ENCODE data around the gene PAX2. TPM values are rescaled to one million over a fixed set of nuclear protein-coding genes. Genes with fewer than 3 reads are reported as not detected.

Gene PAX2
- total and polyA plus RNA-seq, 4 donors: not detected

DNA sequence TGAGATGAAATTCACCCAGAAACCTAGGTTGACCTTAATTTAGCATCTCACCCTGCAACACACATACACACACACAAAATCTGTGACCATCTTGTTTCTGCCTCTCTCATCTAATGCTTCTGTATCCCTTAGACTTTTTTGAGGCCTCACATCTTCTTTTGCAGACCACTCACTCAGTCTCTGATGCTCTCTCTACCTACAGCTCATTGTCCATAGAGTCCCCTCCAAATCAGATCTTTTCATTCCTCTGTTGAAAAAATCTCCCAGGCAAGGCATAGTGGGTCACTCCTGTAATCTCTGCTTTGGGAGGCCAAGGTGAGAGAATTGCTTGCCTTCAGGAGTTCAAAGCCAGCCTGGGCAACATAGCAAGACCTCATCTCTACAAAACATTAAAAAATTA, 17.6 kb upstream of the PAX2 start:
- Histone ChIP-seq H3K4me1 (ENCODE audit: control insufficient read depth in 4 of 4, insufficient read depth in 4 of 4, low read length in 3 of 4) (peaks cover 11 to 19% (median 17%) of the 10 kb centered on the region in 4 donors), H3K9me3 (ENCODE audit: control insufficient read depth in 4 of 4, low read length in 3 of 4) (no peaks in the 10 kb centered on the region), H3K9ac (ENCODE audit: low read depth in 1 of 2, low read length in 2 of 2) (no peak overlapping the region), H3K27me3 (ENCODE audit: control insufficient read depth in 4 of 4, insufficient read depth in 4 of 4, low read length in 3 of 4) (peaks cover 0 to 32% (median 16%) of the 10 kb centered on the region in 4 donors), H3K4me3 (ENCODE audit: low read depth in 1 of 3, low read length in 3 of 3) (no peak overlapping the region), H3K36me3 (ENCODE audit: control insufficient read depth in 4 of 4, insufficient read depth in 3 of 4, low read depth in 1 of 4, low read length in 3 of 4) (no peaks in the 10 kb centered on the region), H3K27ac (ENCODE audit: low read depth in 1 of 2, low read length in 2 of 2) (no peak overlapping the region)
- TF ChIP-seq, protein P1, sequence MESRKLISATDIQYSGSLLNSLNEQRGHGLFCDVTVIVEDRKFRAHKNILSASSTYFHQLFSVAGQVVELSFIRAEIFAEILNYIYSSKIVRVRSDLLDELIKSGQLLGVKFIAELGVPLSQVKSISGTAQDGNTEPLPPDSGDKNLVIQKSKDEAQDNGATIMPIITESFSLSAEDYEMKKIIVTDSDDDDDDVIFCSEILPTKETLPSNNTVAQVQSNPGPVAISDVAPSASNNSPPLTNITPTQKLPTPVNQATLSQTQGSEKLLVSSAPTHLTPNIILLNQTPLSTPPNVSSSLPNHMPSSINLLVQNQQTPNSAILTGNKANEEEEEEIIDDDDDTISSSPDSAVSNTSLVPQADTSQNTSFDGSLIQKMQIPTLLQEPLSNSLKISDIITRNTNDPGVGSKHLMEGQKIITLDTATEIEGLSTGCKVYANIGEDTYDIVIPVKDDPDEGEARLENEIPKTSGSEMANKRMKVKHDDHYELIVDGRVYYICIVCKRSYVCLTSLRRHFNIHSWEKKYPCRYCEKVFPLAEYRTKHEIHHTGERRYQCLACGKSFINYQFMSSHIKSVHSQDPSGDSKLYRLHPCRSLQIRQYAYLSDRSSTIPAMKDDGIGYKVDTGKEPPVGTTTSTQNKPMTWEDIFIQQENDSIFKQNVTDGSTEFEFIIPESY (IDR thresholded peaks at IDR 0.05): no peak
- TF ChIP-seq, protein P2, sequence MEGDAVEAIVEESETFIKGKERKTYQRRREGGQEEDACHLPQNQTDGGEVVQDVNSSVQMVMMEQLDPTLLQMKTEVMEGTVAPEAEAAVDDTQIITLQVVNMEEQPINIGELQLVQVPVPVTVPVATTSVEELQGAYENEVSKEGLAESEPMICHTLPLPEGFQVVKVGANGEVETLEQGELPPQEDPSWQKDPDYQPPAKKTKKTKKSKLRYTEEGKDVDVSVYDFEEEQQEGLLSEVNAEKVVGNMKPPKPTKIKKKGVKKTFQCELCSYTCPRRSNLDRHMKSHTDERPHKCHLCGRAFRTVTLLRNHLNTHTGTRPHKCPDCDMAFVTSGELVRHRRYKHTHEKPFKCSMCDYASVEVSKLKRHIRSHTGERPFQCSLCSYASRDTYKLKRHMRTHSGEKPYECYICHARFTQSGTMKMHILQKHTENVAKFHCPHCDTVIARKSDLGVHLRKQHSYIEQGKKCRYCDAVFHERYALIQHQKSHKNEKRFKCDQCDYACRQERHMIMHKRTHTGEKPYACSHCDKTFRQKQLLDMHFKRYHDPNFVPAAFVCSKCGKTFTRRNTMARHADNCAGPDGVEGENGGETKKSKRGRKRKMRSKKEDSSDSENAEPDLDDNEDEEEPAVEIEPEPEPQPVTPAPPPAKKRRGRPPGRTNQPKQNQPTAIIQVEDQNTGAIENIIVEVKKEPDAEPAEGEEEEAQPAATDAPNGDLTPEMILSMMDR (IDR thresholded peaks at IDR 0.05; ENCODE audit: low read depth, low read length, missing input control): no peak
- TF ChIP-seq EGR1 (IDR thresholded peaks at IDR 0.05; ENCODE audit: low read depth in 2 of 2) (no peak), YY1 (IDR thresholded peaks at IDR 0.05) (no peak), JUND (IDR thresholded peaks at IDR 0.05) (no peak), FOXA1 (IDR thresholded peaks at IDR 0.05) (no peak), RXRA (IDR thresholded peaks at IDR 0.05) (no peak), HNF4G (IDR thresholded peaks at IDR 0.05) (no peak), FOXA2 (IDR thresholded peaks at IDR 0.05) (no peak), TAF1 (conservative IDR thresholded peaks at IDR 0.05) (no peak)
- TF ChIP-seq, protein P3, sequence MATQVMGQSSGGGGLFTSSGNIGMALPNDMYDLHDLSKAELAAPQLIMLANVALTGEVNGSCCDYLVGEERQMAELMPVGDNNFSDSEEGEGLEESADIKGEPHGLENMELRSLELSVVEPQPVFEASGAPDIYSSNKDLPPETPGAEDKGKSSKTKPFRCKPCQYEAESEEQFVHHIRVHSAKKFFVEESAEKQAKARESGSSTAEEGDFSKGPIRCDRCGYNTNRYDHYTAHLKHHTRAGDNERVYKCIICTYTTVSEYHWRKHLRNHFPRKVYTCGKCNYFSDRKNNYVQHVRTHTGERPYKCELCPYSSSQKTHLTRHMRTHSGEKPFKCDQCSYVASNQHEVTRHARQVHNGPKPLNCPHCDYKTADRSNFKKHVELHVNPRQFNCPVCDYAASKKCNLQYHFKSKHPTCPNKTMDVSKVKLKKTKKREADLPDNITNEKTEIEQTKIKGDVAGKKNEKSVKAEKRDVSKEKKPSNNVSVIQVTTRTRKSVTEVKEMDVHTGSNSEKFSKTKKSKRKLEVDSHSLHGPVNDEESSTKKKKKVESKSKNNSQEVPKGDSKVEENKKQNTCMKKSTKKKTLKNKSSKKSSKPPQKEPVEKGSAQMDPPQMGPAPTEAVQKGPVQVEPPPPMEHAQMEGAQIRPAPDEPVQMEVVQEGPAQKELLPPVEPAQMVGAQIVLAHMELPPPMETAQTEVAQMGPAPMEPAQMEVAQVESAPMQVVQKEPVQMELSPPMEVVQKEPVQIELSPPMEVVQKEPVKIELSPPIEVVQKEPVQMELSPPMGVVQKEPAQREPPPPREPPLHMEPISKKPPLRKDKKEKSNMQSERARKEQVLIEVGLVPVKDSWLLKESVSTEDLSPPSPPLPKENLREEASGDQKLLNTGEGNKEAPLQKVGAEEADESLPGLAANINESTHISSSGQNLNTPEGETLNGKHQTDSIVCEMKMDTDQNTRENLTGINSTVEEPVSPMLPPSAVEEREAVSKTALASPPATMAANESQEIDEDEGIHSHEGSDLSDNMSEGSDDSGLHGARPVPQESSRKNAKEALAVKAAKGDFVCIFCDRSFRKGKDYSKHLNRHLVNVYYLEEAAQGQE (IDR thresholded peaks at IDR 0.05): no peak
- no peak for DNase-seq (ENCODE audit: low spot score)

DNA sequence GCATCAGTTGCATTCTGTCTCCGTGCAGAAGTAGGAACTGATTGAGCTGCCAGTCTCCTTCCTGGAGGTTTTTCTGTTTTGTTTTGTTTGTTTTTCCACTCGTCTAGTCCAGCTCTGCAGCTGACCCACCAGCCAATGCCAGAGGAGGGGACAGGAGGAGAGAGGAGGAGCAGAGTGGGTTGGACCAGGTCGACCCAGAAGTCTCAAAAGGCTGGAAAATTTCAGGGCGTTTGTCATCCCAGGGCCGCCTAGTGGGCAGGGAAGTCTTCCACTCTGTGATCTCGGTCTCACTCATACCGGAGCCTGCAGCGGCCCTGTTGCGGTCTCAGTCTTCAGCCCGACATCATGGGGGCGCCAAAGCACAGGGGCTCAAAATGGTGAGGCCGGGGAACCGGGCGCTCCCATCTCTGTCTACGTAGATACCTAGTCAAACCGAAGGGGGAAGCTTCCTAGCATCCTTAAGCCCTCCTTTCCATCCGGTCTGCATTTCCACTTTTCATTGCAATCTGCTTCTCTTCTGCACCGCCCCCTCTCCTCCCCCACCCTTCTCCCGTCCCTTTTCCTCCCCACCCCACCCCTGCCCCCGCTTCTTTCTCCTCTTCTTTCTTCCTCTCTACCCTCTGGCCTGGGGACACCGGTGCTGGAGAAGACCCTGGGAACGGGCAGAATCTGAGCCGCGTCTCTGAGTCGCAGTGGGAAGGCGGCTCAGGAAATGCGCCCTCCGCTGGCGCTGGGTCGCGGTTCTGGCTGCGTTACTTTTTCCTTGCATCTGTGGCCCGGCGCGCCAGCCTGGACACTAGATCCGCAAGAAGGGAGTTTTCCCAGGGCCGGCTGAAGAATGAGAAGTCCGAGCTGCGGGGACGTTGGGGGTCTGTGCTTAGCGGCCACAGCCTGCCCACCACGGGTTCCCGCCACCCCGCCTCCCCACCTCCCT, 16.2 kb upstream of the PAX2 start:
- Histone ChIP-seq H3K9ac (ENCODE audit: low read depth in 1 of 2, low read length in 2 of 2) (no peak overlapping the region), H3K36me3 (ENCODE audit: control insufficient read depth in 4 of 4, insufficient read depth in 3 of 4, low read depth in 1 of 4, low read length in 3 of 4) (no peaks in the 10 kb centered on the region), H3K4me3 (ENCODE audit: low read depth in 1 of 3, low read length in 3 of 3) (peak overlapping the region in 1 of 3 donors; percentile 25), H3K9me3 (ENCODE audit: control insufficient read depth in 4 of 4, low read length in 3 of 4) (no peaks in the 10 kb centered on the region), H3K27me3 (ENCODE audit: control insufficient read depth in 4 of 4, insufficient read depth in 4 of 4, low read length in 3 of 4) (peaks cover 0 to 27% (median 13%) of the 10 kb centered on the region in 4 donors), H3K27ac (ENCODE audit: low read depth in 1 of 2, low read length in 2 of 2) (no peak overlapping the region), H3K4me1 (ENCODE audit: control insufficient read depth in 4 of 4, insufficient read depth in 4 of 4, low read length in 3 of 4) (peaks cover 11 to 19% (median 17%) of the 10 kb centered on the region in 4 donors)
- DNase-seq (ENCODE audit: low spot score): no peak
- 3% methylated on average over 44 of the region's 44 CpGs for WGBS
- TF ChIP-seq, protein P2 (IDR thresholded peaks at IDR 0.05; ENCODE audit: low read depth, low read length, missing input control): no peak
- TF ChIP-seq TAF1 (conservative IDR thresholded peaks at IDR 0.05) (no peak), NR2F2 (IDR thresholded peaks at IDR 0.05) (no peak), RAD21 (IDR thresholded peaks at IDR 0.05) (no peak), FOXA1 (IDR thresholded peaks at IDR 0.05) (no peak), JUND (IDR thresholded peaks at IDR 0.05) (no peak), EGR1 (IDR thresholded peaks at IDR 0.05; ENCODE audit: low read depth in 2 of 2) (no peak)
- TF ChIP-seq, protein P1 (IDR thresholded peaks at IDR 0.05): no peak
- TF ChIP-seq, protein P4, sequence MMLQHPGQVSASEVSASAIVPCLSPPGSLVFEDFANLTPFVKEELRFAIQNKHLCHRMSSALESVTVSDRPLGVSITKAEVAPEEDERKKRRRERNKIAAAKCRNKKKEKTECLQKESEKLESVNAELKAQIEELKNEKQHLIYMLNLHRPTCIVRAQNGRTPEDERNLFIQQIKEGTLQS (IDR thresholded peaks at IDR 0.05): no peak

All from liver (tissue), 9 donors.